Stimulated activated CD4-positive, alpha-beta T cell treated with anti-CD3 and anti-CD28 coated beads, Interleukin-1b, Interleukin-23, amount 100 ng/mL, for 24 hours (primary cell): ENCODE results near the gene MUSK.

ENCODE experiments used
- DNase-seq, 4 experiments: peaks; one replicate each; pipeline ENCODE4 v3.0.0-alpha.2; 2020; ENCODE audit warnings: low read depth in 4 of 4, low spot score in 1 of 4

Gene MUSK

DNA sequence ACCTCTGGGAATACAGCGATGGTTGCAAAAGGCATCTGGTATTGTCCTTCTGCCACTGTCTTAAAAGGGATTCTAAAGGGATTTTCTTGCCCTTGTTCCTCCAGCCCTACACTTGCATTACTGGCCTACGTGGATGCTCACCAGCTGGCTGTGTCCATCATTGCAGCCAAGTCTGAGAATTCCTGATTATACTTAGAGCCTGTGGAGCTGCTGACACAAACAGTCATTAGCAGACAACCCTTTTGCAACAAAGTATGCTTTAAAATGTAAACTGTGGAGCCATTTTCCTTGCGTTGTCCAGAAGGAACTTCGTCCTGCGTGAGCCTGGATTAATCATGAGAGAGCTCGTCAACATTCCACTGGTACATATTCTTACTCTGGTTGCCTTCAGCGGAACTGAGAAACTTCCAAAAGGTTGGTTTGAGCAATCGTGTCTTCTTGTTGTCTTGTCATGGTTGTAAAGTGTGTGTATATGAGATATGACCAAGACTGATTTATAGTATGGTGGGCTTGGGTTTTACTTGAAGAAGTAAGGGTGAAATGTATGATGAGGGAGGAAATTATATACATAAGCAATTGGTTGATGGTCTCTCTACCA lies at the start of gene MUSK:
Gene MUSK (plus strand): TSS at position 222 of the 598 bp plus-strand sequence. CDS start 114 bp downstream, at position 336.
- no peak for DNase-seq

- no peak for DNase-seq
Observed at GRCh38 chr9:110619831-110620230, 48.8 kb upstream of the MUSK start.

DNA sequence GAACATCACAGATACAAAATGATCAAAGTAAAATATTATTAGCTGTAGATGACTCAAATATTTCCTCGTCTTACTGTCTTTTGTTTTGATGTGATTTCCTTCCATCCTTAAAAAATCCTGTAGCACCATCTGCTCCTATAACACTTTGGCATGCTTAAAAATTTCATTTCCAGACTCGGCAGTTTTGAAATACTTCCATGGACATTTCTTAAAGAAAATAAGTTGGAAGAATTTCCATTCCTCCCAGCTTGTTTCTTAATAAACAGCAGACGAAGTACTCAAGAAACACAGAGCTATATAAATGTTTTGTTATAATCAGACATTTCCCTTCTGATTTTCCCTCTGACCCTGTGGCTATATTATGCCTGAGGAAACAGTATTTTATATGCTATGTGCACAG lies 47.9 kb upstream of the MUSK start:
- DNase-seq, result no peak

GRCh38 chr9:110622368-110622767 lies 46.2 kb upstream of the MUSK start:
- DNase-seq, result no peak

- DNase-seq, result no peak
Observed at GRCh38 chr9:110623462-110624025, 45.0 kb upstream of the MUSK start.

- DNase-seq, result no peak
Observed at GRCh38 chr9:110626101-110626829, 42.3 kb upstream of the MUSK start.

DNA sequence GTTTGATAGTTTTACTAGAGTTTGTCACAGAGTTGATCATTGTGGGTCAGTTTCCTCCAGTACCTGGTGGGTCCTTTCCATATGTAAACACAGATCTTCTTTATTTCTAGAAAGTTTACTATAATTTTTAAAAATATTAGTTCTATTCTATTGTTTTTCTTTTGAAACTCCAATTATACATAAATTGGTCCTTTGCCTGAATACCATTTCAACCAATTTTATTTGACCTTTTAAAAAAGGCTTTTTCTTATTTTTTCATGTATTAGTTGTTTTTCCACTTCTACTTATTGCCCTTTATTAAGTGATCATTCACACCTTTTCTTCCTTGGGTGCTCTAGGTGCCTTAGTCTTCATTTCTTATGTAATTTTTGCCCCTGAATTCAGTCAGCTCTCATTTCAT lies 33.0 kb upstream of the MUSK start:
- no peak for DNase-seq

- DNase-seq, result no peak
Observed at GRCh38 chr9:110638381-110638954, 30.1 kb upstream of the MUSK start.

DNA sequence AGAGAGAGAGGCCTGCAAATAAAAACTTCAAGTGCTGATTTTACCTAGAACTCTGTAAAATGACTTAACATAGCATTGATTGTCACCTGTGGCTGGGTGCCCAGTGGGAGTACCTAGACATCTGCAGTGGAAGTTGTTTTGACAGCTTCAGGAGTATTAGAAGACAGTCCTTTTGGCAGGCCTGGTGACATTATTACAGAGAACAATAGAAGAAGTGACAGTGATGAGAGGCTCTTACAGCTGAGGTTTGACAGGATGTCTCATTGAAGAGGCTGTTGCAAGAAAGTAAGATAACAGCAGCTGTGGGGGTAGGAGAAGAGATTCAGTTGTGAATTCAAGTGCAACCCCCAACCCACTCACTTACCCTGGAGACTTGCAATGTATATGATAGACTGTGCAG lies 27.9 kb upstream of the MUSK start:
- DNase-seq, result no peak

DNA sequence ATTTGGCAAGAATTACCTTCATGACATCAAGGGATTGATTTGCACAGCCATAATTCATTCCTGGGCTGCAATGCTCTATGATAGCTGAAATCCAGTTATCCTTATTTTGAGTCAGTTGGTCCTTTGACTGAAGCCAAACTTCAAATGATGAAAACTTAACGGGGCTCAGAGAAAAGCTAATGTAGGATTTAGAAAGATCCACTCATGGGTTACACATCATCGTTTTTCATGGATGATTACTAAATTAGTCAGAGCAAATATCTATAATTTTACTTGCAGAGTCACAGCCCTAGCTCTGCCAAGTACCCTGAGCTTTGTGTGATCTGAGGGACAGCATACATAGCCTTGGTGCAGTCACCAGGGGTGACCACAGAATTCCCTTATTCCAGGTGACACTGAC lies 27.3 kb upstream of the MUSK start:
- DNase-seq, result no peak

- DNase-seq, result no peak
Observed at GRCh38 chr9:110648696-110649095, 19.9 kb upstream of the MUSK start.

GRCh38 chr9:110650261-110650660 lies 18.3 kb upstream of the MUSK start:
- DNase-seq, result no peak

DNA sequence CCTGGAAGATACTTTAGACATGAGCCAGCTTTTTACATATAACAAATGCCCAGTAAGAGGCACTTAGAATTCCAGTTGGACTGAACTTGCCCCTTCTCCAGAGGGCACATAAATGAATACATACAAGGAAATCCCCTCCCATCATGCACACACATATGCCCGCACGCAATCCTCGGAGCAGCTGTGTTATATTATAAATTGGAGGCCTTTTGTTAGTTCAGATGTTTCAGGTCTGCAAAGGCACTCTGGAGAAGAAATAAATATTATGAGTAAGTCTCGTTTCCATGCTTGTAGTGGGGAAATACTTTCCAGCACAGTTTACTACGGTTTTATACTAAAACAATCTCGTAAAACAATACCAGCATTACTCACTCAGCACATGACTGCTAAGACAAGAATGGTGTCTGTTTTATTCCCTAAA lies 17.6 kb upstream of the MUSK start:
- DNase-seq, result no peak

- no peak for DNase-seq
Observed at GRCh38 chr9:110655754-110656641, 12.6 kb upstream of the MUSK start.

DNA sequence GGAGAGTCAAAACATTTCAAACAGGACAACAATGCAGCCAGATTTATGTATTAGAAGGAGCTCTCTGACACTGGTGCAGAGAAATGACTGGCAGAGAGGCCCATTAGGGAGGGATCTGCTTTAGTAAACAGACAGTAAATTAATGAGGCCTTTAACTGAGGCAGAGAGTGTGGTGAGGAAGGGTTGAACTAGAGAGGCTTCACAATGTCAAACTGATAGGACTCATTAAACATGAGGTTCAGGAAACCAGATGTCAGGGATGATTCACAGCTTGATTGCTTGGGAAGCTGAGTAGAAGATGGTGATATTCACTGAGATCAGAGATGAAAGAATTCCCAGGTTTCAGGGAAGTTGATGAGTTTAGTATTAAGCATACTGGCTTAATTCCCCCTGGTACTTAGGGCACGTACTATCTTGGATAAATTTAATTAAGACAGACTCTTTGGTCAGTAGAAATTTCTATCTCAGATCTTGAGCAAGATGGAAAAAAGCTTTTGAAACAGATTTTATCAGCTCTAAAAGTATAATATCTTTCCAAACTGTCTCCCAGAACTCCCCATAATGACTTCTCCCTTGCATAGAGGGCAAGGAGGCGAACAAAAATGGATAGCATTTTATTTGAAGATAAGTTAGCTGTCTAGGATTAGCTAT lies 8.6 kb upstream of the MUSK start:
- DNase-seq, result no peak

DNA sequence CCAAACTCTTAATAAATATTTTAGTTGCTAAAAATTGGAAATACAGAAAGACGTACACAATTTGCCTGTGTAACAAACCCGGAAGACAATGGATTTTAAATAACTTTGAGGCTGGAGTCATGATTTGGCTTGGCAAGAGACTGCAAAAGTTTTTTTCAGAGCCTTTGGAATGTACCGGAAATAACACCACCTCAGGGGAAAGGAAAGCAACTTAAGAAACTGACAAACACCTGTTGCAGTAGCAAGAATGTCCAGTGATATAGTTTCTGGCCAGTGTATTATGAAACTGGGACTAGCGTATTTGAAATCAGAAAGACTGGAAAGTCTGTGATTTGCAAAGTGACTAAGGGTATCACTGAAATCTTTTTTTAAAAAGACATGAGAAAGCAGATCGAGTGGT lies 842 bp downstream of the MUSK start:
- no peak for DNase-seq

GRCh38 chr9:110671849-110672248 lies 3.3 kb downstream of the MUSK start:
- DNase-seq, result no peak

GRCh38 chr9:110672873-110673510 lies 4.4 kb downstream of the MUSK start:
- DNase-seq, result no peak

- no peak for DNase-seq
Observed at GRCh38 chr9:110687497-110687896, 18.9 kb downstream of the MUSK start.

- DNase-seq, result no peak
Observed at GRCh38 chr9:110688329-110688728, 19.7 kb downstream of the MUSK start.
